OCI-LY7 (cell line): Measurements from ENCODE around the gene HMOX2.

Source experiments
- EZH2phosphoT487 ChIP-seq: fragments of 200-600 bp; sonication (generic); IDR thresholded peaks from 2 replicates; pipeline ENCODE4 v1.6.1; 2018; ENCODE audit warnings: low read depth, borderline replicate concordance, mild to moderate bottlenecking, mixed run types, antibody characterized with exemption, low read length, moderate library complexity, mixed read lengths
- TF ChIP-seq, protein P1 (sequence below): fragments of 200-600 bp; sonication (generic); conservative IDR thresholded peaks from 2 replicates; pipeline ENCODE4 v1.5.1; 2014; ENCODE audit warnings: mild to moderate bottlenecking, antibody characterized with exemption, low read length, moderate library complexity, mixed read lengths

DNA sequence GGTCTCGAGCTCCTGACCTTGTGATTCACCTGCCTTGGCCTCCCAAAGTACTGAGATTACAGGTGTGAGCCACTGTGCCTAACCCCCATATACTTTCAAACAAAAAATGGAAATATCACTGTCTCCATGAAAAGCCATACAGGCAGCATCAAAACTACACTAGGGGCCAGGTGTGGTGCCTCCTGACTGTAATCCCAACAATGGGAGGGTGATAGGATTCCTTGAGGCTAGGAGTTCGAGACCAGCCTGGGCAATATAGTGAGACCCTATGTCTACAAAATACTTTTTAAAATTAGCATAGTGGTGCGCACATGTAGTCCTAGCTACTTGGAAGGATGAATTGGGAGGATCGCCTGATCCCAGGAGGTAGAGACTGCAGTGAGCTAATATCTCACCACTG lies 15.7 kb downstream of the HMOX2 start:
- TF ChIP-seq, protein P1, sequence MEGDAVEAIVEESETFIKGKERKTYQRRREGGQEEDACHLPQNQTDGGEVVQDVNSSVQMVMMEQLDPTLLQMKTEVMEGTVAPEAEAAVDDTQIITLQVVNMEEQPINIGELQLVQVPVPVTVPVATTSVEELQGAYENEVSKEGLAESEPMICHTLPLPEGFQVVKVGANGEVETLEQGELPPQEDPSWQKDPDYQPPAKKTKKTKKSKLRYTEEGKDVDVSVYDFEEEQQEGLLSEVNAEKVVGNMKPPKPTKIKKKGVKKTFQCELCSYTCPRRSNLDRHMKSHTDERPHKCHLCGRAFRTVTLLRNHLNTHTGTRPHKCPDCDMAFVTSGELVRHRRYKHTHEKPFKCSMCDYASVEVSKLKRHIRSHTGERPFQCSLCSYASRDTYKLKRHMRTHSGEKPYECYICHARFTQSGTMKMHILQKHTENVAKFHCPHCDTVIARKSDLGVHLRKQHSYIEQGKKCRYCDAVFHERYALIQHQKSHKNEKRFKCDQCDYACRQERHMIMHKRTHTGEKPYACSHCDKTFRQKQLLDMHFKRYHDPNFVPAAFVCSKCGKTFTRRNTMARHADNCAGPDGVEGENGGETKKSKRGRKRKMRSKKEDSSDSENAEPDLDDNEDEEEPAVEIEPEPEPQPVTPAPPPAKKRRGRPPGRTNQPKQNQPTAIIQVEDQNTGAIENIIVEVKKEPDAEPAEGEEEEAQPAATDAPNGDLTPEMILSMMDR, result no peak
- TF ChIP-seq EZH2phosphoT487, result no peak
